Stimulated activated CD4-positive, alpha-beta T cell treated with anti-CD3 and anti-CD28 coated beads, TNF-alpha, amount 100 ng/mL, for 4 hours (primary cell): ENCODE measurements around the gene OPTN.
"Not testable (repeated sequence)": the region's sequence is repeated elsewhere in the genome, so short reads cannot be mapped to it uniquely, and the experiment has no call there.

Experiments
- DNase-seq, 3 experiments: peaks; one replicate each; pipeline ENCODE4 v3.0.0-alpha.2; 2020; ENCODE audit warnings: low read depth in 3 of 3

The OPTN gene

GRCh38 chr10:13090289-13090688 lies 9.7 kb upstream of the OPTN start:
- no peak for DNase-seq

- no peak for DNase-seq
Observed at GRCh38 chr10:13091801-13092200, 8.2 kb upstream of the OPTN start.

GRCh38 chr10:13092291-13093102 lies 7.5 kb upstream of the OPTN start:
- no peak for DNase-seq

GRCh38 chr10:13094082-13094481 lies 5.9 kb upstream of the OPTN start:
- DNase-seq: not testable (repeated sequence)

GRCh38 chr10:13095094-13095493 lies 4.9 kb upstream of the OPTN start:
- DNase-seq: no peak

GRCh38 chr10:13095929-13096328 lies 4.0 kb upstream of the OPTN start:
- DNase-seq: no peak

- DNase-seq: no peak
Observed at GRCh38 chr10:13099144-13099665, 758 bp upstream of the OPTN start.

GRCh38 chr10:13100349-13101294 lies 659 bp downstream of the OPTN start:
- DNase-seq: no peak

GRCh38 chr10:13102002-13102794 lies 2.2 kb downstream of the OPTN start:
- DNase-seq: no peak

GRCh38 chr10:13103554-13103953 lies 3.6 kb downstream of the OPTN start:
- no peak for DNase-seq

- DNase-seq: no peak
Observed at GRCh38 chr10:13104697-13105096, 4.7 kb downstream of the OPTN start.

- DNase-seq: no peak
Observed at GRCh38 chr10:13105184-13105583, 5.2 kb downstream of the OPTN start.

- no peak for DNase-seq
Observed at GRCh38 chr10:13106387-13107045, 6.6 kb downstream of the OPTN start.

GRCh38 chr10:13110908-13111307 lies 10.9 kb downstream of the OPTN start:
- DNase-seq: no peak

- no peak for DNase-seq
Observed at GRCh38 chr10:13113544-13113943, 13.6 kb downstream of the OPTN start.

- no peak for DNase-seq
Observed at GRCh38 chr10:13115832-13116803, 16.2 kb downstream of the OPTN start.

- no peak for DNase-seq
Observed at GRCh38 chr10:13117841-13118783, 18.1 kb downstream of the OPTN start.

- no peak for DNase-seq
Observed at GRCh38 chr10:13118784-13119410, 18.9 kb downstream of the OPTN start.
